Heart left ventricle (tissue), 13 donors: ENCODE measurements around the gene CYP4Z1.
"Not testable (repeated sequence)": the region's sequence is repeated elsewhere in the genome, so short reads cannot be mapped to it uniquely, and the experiment has no call there.

Experiments
- CTCF ChIP-seq, 12 donors: fragments of 200-600 bp; sonication (generic) in 4 of 12; IDR thresholded peaks; one replicate each; pipeline versions ENCODE4 v1.5.0 to v1.8.0; 2018 to 2022; ENCODE audit warnings: antibody characterized with exemption in 12 of 12, mild to moderate bottlenecking in 5 of 12
- POLR2A ChIP-seq, 2 donors: fragments of 450-650 bp; IDR thresholded peaks; one replicate each; pipeline ENCODE4 v1.6.1; 2017; ENCODE audit warnings: antibody characterized with exemption in 2 of 2, mild to moderate bottlenecking in 2 of 2, moderate library complexity in 2 of 2
- donor health status: ischemic (EF 13 %, LVEDD 7.1; RV severe dilation, severe dysfunction).
- donor health status: DM: no; HTN: yes; CAD: no.
- donor health status: DM: no; HTN: no; CAD: no.
- donor health status: ischemic (EF 25% LVEDD 6.9; RV normal size, moderate dysfunction).
- donor health status: ischemic (EF 25% LVEDD 5.7; RV mildly dilated, moderate dysfunction).
- donor health status: ischemic (EF 35%, LVEDD 5.7; RV mildly dilated, moderate dysfunction).
- donor health status: nonischemic (EF 11% LVEDD 7.7; RV severe dilation, severe dysfunction).
- donor health status: DM: yes; HTN: yes; CAD: no.
- donor health status: PGD.
- donor health status: ischemic (EF 29% LVEDD 5.4; RV normal size, mild dysfunction).
- donor health status: nonischemic (EF 23%, LVEDD 6.1; RV moderate dilation, normal function).

- TF ChIP-seq POLR2A, CTCF (IDR thresholded peaks at IDR 0.05): not testable (repeated sequence)
Observed at GRCh38 chr1:47140358-47140757, 73.3 kb downstream of the CYP4Z1 start.
